Measurements from ENCODE around the gene BCL7A.

DNA sequence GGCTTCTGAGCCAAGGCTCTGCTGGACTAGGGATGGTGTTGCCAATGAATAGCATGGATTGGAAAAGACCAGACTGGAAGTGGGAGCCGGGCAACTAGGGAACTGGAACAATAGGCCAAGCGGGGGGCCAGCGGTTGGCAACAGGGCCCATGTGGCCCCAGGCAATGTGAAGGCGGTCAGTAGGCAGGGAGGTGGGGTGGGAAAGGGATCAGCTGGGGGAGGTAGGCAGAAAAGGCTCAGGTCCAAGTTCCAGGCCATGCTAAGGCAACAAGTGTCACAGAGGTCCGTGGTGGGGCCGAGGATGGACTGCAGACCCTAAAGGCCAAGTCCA is 42.0 kb downstream of the BCL7A start:
- TF ChIP-seq, protein P1, sequence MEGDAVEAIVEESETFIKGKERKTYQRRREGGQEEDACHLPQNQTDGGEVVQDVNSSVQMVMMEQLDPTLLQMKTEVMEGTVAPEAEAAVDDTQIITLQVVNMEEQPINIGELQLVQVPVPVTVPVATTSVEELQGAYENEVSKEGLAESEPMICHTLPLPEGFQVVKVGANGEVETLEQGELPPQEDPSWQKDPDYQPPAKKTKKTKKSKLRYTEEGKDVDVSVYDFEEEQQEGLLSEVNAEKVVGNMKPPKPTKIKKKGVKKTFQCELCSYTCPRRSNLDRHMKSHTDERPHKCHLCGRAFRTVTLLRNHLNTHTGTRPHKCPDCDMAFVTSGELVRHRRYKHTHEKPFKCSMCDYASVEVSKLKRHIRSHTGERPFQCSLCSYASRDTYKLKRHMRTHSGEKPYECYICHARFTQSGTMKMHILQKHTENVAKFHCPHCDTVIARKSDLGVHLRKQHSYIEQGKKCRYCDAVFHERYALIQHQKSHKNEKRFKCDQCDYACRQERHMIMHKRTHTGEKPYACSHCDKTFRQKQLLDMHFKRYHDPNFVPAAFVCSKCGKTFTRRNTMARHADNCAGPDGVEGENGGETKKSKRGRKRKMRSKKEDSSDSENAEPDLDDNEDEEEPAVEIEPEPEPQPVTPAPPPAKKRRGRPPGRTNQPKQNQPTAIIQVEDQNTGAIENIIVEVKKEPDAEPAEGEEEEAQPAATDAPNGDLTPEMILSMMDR (IDR thresholded peaks at IDR 0.05): no peak
- no peak for TF ChIP-seq ZFX (IDR thresholded peaks at IDR 0.05; ENCODE audit: borderline replicate concordance)
